ENCODE data around the gene MRPL44. TPM values are rescaled to one million over a fixed set of nuclear protein-coding genes. Genes with fewer than 3 reads are reported as not detected.

MRPL44 gene
- polyA plus RNA-seq, 2 donors: 8.6 to 17.8 TPM

GRCh38 chr2:223945755-223946154, 11.5 kb upstream of the MRPL44 start:
- peak overlapping the region in 1 of 2 donors; percentile 83 for H3K4me3 ChIP-seq (ENCODE audit: low read depth in 1 of 2, low read length in 2 of 2)
- H3K27ac ChIP-seq (ENCODE audit: low read depth in 2 of 2, low read length in 1 of 2): no peak overlapping the region
- WGBS, 2 donors: 47 to 48% methylated on average over 4 of the region's 4 CpGs
- H3K9me3 ChIP-seq (ENCODE audit: control insufficient read depth in 2 of 2, insufficient read depth in 1 of 2, low read depth in 1 of 2, low read length in 1 of 2): no peaks in the 10 kb centered on the region
- H3K36me3 ChIP-seq (ENCODE audit: control insufficient read depth in 2 of 2, insufficient read depth in 2 of 2, low read length in 1 of 2): no peaks in the 10 kb centered on the region
- H3K27me3 ChIP-seq (ENCODE audit: control insufficient read depth in 1 of 2, insufficient read depth in 2 of 2, low read length in 2 of 2): no peaks in the 10 kb centered on the region
- H3K4me1 ChIP-seq (ENCODE audit: control insufficient read depth in 2 of 2, insufficient read depth in 2 of 2, low read length in 1 of 2): peaks cover 3 to 10% of the 10 kb centered on the region in 2 donors

- 26 to 39% methylated on average over 5 of the region's 5 CpGs for WGBS, 2 donors
- no peak overlapping the region for H3K27ac ChIP-seq (ENCODE audit: low read depth in 2 of 2, low read length in 1 of 2)
- no peaks in the 10 kb centered on the region for H3K36me3 ChIP-seq (ENCODE audit: control insufficient read depth in 2 of 2, insufficient read depth in 2 of 2, low read length in 1 of 2)
- H3K27me3 ChIP-seq (ENCODE audit: control insufficient read depth in 1 of 2, insufficient read depth in 2 of 2, low read length in 2 of 2): no peaks in the 10 kb centered on the region
- H3K4me1 ChIP-seq (ENCODE audit: control insufficient read depth in 2 of 2, insufficient read depth in 2 of 2, low read length in 1 of 2): peaks cover 3 to 6% of the 10 kb centered on the region in 2 donors
- no peak overlapping the region for H3K4me3 ChIP-seq (ENCODE audit: low read depth in 1 of 2, low read length in 2 of 2)
- no peaks in the 10 kb centered on the region for H3K9me3 ChIP-seq (ENCODE audit: control insufficient read depth in 2 of 2, insufficient read depth in 1 of 2, low read depth in 1 of 2, low read length in 1 of 2)
These were observed 9.5 kb upstream of the MRPL44 start for GRCh38 chr2:223947711-223948205.

- Histone ChIP-seq H3K4me1 (ENCODE audit: control insufficient read depth in 2 of 2, insufficient read depth in 2 of 2, low read length in 1 of 2) (peaks cover 0 to 6% of the 10 kb centered on the region in 2 donors), H3K9me3 (ENCODE audit: control insufficient read depth in 2 of 2, insufficient read depth in 1 of 2, low read depth in 1 of 2, low read length in 1 of 2) (no peaks in the 10 kb centered on the region), H3K36me3 (ENCODE audit: control insufficient read depth in 2 of 2, insufficient read depth in 2 of 2, low read length in 1 of 2) (no peaks in the 10 kb centered on the region), H3K27ac (ENCODE audit: low read depth in 2 of 2, low read length in 1 of 2) (no peak overlapping the region), H3K27me3 (ENCODE audit: control insufficient read depth in 1 of 2, insufficient read depth in 2 of 2, low read length in 2 of 2) (no peaks in the 10 kb centered on the region), H3K4me3 (ENCODE audit: low read depth in 1 of 2, low read length in 2 of 2) (no peak overlapping the region)
- 70 to 74% methylated on average over 3 of the region's 3 CpGs for WGBS, 2 donors
These were observed 7.9 kb upstream of the MRPL44 start for GRCh38 chr2:223949241-223949840.

GRCh38 chr2:223950448-223951347, 6.6 kb upstream of the MRPL44 start:
- 56 to 64% methylated on average over 3 of the region's 3 CpGs for WGBS, 2 donors
- Histone ChIP-seq H3K27me3 (ENCODE audit: control insufficient read depth in 1 of 2, insufficient read depth in 2 of 2, low read length in 2 of 2) (no peaks in the 10 kb centered on the region), H3K36me3 (ENCODE audit: control insufficient read depth in 2 of 2, insufficient read depth in 2 of 2, low read length in 1 of 2) (no peaks in the 10 kb centered on the region), H3K27ac (ENCODE audit: low read depth in 2 of 2, low read length in 1 of 2) (no peak overlapping the region), H3K4me1 (ENCODE audit: control insufficient read depth in 2 of 2, insufficient read depth in 2 of 2, low read length in 1 of 2) (peaks cover 0 to 6% of the 10 kb centered on the region in 2 donors), H3K9me3 (ENCODE audit: control insufficient read depth in 2 of 2, insufficient read depth in 1 of 2, low read depth in 1 of 2, low read length in 1 of 2) (no peaks in the 10 kb centered on the region), H3K4me3 (ENCODE audit: low read depth in 1 of 2, low read length in 2 of 2) (no peak overlapping the region)

- H3K27ac ChIP-seq (ENCODE audit: low read depth in 2 of 2, low read length in 1 of 2): no peak overlapping the region
- H3K4me1 ChIP-seq (ENCODE audit: control insufficient read depth in 2 of 2, insufficient read depth in 2 of 2, low read length in 1 of 2): peaks cover 0 to 5% of the 10 kb centered on the region in 2 donors
- H3K9me3 ChIP-seq (ENCODE audit: control insufficient read depth in 2 of 2, insufficient read depth in 1 of 2, low read depth in 1 of 2, low read length in 1 of 2): no peaks in the 10 kb centered on the region
- no peaks in the 10 kb centered on the region for H3K36me3 ChIP-seq (ENCODE audit: control insufficient read depth in 2 of 2, insufficient read depth in 2 of 2, low read length in 1 of 2)
- no peak overlapping the region for H3K4me3 ChIP-seq (ENCODE audit: low read depth in 1 of 2, low read length in 2 of 2)
- WGBS, 2 donors: 80 to 82% methylated on average over 6 of the region's 6 CpGs
- no peaks in the 10 kb centered on the region for H3K27me3 ChIP-seq (ENCODE audit: control insufficient read depth in 1 of 2, insufficient read depth in 2 of 2, low read length in 2 of 2)
These were observed 4.8 kb upstream of the MRPL44 start for GRCh38 chr2:223952280-223952968.

- no peaks in the 10 kb centered on the region for H3K27me3 ChIP-seq (ENCODE audit: control insufficient read depth in 1 of 2, insufficient read depth in 2 of 2, low read length in 2 of 2)
- no peaks in the 10 kb centered on the region for H3K9me3 ChIP-seq (ENCODE audit: control insufficient read depth in 2 of 2, insufficient read depth in 1 of 2, low read depth in 1 of 2, low read length in 1 of 2)
- WGBS, 2 donors: 76 to 78% methylated on average over 3 of the region's 3 CpGs
- no peak overlapping the region for H3K27ac ChIP-seq (ENCODE audit: low read depth in 2 of 2, low read length in 1 of 2)
- H3K4me1 ChIP-seq (ENCODE audit: control insufficient read depth in 2 of 2, insufficient read depth in 2 of 2, low read length in 1 of 2): no peaks in the 10 kb centered on the region
- no peak overlapping the region for H3K4me3 ChIP-seq (ENCODE audit: low read depth in 1 of 2, low read length in 2 of 2)
- H3K36me3 ChIP-seq (ENCODE audit: control insufficient read depth in 2 of 2, insufficient read depth in 2 of 2, low read length in 1 of 2): no peaks in the 10 kb centered on the region
These were observed 2.9 kb upstream of the MRPL44 start for GRCh38 chr2:223954401-223954800.

- Histone ChIP-seq H3K27ac (ENCODE audit: low read depth in 2 of 2, low read length in 1 of 2) (peak overlapping the region; percentile 1 to 52), H3K4me1 (ENCODE audit: control insufficient read depth in 2 of 2, insufficient read depth in 2 of 2, low read length in 1 of 2) (peaks cover 0 to 2% of the 10 kb centered on the region in 2 donors), H3K9me3 (ENCODE audit: control insufficient read depth in 2 of 2, insufficient read depth in 1 of 2, low read depth in 1 of 2, low read length in 1 of 2) (no peaks in the 10 kb centered on the region), H3K27me3 (ENCODE audit: control insufficient read depth in 1 of 2, insufficient read depth in 2 of 2, low read length in 2 of 2) (no peaks in the 10 kb centered on the region), H3K4me3 (ENCODE audit: low read depth in 1 of 2, low read length in 2 of 2) (peak overlapping the region in 1 of 2 donors; percentile 1), H3K36me3 (ENCODE audit: control insufficient read depth in 2 of 2, insufficient read depth in 2 of 2, low read length in 1 of 2) (peaks cover 2 to 4% of the 10 kb centered on the region in 2 donors)
- 66 to 76% methylated on average over 4 of the region's 4 CpGs for WGBS, 2 donors
These were observed 963 bp upstream of the MRPL44 start for GRCh38 chr2:223956300-223956699.

GRCh38 chr2:223959688-223960087, 2.4 kb downstream of the MRPL44 start:
- 33 to 41% methylated on average over 5 of the region's 5 CpGs for WGBS, 2 donors
- H3K36me3 ChIP-seq (ENCODE audit: control insufficient read depth in 2 of 2, insufficient read depth in 2 of 2, low read length in 1 of 2): peaks cover 2 to 4% of the 10 kb centered on the region in 2 donors
- peaks cover 0 to 2% of the 10 kb centered on the region in 2 donors for H3K4me1 ChIP-seq (ENCODE audit: control insufficient read depth in 2 of 2, insufficient read depth in 2 of 2, low read length in 1 of 2)
- H3K4me3 ChIP-seq (ENCODE audit: low read depth in 1 of 2, low read length in 2 of 2): peak overlapping the region in 1 of 2 donors; percentile 1
- H3K9me3 ChIP-seq (ENCODE audit: control insufficient read depth in 2 of 2, insufficient read depth in 1 of 2, low read depth in 1 of 2, low read length in 1 of 2): no peaks in the 10 kb centered on the region
- H3K27me3 ChIP-seq (ENCODE audit: control insufficient read depth in 1 of 2, insufficient read depth in 2 of 2, low read length in 2 of 2): no peaks in the 10 kb centered on the region
- no peak overlapping the region for H3K27ac ChIP-seq (ENCODE audit: low read depth in 2 of 2, low read length in 1 of 2)

- H3K4me3 ChIP-seq (ENCODE audit: low read depth in 1 of 2, low read length in 2 of 2): no peak overlapping the region
- H3K4me1 ChIP-seq (ENCODE audit: control insufficient read depth in 2 of 2, insufficient read depth in 2 of 2, low read length in 1 of 2): no peaks in the 10 kb centered on the region
- WGBS, 2 donors: 54 to 76% methylated on average over 2 of the region's 2 CpGs
- no peaks in the 10 kb centered on the region for H3K9me3 ChIP-seq (ENCODE audit: control insufficient read depth in 2 of 2, insufficient read depth in 1 of 2, low read depth in 1 of 2, low read length in 1 of 2)
- no peak overlapping the region for H3K27ac ChIP-seq (ENCODE audit: low read depth in 2 of 2, low read length in 1 of 2)
- no peaks in the 10 kb centered on the region for H3K27me3 ChIP-seq (ENCODE audit: control insufficient read depth in 1 of 2, insufficient read depth in 2 of 2, low read length in 2 of 2)
- peaks cover 0 to 2% of the 10 kb centered on the region in 2 donors for H3K36me3 ChIP-seq (ENCODE audit: control insufficient read depth in 2 of 2, insufficient read depth in 2 of 2, low read length in 1 of 2)
These were observed 10.7 kb downstream of the MRPL44 start for GRCh38 chr2:223967981-223968380.
